DMS53 (cell line): ENCODE measurements around the gene OBI1.

Experiments
- DNase-seq: peaks from one replicate; lab custom pipeline; 2025; lab: John Stamatoyannopoulos, UW

OBI1 gene

DNA sequence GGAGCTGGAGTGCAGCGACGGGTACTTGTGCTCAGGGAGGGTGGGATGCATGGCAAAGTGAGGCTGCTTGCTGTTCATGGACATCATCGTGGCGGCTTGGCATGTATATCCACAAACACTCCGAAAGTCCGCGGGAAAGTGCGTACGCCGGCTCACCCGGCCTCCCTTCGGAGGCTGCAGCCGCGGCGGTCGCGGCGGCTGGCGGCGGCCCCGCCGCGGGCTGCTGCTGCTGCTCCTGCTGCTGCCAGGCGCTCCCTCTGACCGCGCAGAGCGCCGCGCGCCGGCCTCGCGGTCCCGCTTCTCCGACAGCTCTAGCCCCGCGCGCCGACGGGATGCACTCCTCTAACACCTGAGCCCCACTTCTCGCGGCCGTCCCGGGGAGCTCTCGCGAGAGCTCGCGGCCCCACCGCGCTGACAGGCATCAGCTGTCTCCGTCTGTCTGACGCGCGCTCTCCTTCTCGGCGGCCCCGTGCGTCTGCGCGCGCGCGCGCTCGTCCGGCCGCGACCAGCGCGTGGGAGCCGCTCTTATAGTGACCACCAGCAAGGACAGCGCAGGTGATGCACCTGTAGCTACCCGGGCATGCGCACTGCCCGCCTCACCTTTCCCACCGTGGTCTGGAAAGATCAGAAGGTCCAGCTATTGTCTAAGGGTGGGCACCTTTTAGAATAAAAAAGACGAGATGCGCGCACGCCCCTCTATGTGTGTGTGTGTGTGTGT is 55.6 kb downstream of the OBI1 start, which contains the start of gene POU4F1:
TSS of gene POU4F1 (minus strand) at position 313 of the 718 bp plus-strand sequence. CDS start at position 87, 226 bp downstream.
- peak; percentile 91 for DNase-seq

DNA sequence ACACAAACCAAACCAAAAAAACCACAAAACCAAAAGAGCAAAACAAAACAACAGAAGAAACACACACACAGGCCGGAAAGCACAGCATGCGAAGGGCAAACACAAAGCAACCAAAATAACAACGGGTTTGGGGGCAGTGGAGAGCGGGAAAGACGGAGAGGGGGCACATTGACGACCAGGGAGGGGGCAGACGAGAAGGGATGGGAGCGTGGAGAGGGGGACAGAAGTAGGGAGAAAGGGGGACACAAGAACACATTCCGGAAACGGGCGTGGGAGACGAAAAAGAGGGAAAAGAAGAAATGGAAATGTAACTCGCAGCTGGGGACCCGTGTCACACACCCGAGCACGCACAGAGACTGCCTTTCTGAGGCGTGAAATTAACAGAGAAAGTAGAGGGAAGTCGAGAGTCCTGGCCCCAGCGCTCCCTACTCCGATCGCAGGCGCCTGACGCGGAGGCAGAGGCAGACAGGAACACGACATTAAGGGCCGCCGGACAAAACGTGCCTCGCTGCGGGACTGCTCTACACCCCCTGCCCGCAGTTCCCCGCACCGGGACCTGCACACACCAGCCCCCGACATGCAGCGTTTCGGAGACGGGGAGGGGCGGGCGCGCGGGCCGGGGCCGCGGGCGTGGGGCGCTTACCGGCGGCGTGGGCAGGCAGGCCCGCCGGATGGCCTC is 56.3 kb downstream of the OBI1 start:
- peak; percentile 51 for DNase-seq

DNA sequence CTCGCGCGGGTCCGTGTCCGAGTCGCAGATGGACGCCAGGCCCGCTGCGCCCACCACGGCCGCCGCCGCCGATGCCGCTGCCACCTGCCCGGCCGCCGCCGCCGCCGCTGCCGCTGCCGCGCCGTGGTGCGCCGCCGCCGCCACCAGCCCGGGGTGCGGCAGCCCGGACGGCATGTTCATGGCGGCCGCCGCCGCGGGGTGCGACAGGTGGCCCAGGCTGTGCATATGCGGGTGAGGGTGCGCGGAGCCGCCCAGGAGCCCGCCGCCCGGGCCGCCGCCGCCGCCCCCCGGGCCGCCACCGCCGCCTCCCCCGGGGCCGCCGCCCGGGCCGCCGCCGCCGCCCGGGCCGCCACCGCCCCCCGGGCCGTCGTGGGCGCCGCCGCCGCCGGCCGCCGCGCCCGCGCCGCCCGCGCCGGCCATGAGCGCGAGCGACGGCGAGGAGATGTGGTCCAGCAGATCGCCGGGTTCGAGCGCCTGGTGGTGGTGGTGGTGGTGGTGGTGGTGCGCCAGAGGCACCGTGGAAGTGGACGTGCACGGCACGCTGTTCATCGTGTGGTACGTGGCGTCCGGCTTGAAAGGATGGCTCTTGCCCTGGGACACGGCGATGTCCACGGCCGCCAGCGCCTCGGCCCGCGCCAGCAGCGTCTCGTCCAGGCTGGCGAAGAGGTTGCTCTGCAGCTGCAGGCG is 56.9 kb downstream of the OBI1 start:
- peak; percentile 41 for DNase-seq

DNA sequence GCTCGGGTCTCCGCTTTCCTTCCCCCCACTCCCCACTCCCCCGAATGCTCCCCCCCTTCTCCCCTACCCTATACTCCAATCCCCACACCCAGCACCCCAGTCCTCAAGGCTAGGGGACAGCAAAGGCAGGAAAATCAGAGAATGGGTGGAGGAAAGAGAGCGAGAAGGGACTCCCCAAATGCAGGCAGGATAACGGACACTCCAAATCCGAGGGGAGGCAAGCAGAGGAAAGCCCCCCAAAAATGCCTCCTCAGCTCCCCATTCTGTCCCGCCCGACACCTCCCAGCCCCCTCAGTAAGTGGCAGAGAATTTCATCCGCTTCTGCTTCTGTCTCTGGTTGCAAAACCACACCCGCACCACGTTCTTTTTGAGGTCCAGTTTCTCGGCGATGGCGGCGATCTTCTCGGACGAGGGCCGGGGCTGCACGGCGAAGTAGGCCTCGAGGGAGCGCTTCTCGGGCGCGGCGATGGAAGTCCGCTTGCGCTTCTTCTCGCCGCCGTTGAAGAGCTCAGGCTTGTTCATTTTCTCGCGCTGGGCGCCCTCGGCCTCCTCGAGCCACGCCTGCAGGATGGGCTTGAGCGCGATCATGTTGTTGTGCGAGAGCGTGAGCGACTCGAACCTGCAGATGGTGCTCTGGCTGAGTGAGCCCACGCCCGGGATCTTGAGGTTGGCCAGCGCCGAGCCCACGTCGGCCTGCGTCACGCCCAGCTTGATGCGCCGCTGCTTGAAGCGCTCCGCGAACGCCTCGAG is 57.7 kb downstream of the OBI1 start:
- DNase-seq, result peak; percentile 41

DNA sequence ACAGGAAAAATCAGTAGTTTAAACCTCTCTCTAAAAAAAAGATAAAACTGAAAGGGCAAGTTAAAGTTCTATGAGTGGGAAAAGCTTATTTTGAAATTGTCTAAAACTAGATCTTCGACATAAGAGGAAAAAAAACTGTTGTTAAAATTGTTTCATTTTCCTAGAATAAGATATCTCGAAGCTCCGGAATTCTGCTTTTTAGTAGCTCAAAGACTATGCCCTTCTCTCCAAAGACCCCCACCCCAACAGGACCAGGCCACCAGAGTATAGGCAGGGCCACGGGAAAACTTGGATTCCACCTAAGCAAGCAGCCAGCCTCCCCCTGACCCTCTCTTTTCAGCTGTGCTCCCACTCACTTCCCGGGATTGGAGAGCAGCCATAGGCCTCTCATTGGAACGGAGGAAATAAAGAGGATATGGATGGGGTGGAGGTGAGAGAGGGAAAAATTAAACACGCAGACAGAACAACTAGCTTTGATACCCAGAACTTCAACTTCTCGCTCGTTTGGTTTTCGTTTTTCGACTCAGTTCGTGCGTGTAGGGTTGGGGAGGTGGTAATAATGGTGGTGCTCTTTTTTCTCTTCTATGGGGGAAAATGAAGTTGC is 58.6 kb downstream of the OBI1 start:
- DNase-seq, result no peak

DNA sequence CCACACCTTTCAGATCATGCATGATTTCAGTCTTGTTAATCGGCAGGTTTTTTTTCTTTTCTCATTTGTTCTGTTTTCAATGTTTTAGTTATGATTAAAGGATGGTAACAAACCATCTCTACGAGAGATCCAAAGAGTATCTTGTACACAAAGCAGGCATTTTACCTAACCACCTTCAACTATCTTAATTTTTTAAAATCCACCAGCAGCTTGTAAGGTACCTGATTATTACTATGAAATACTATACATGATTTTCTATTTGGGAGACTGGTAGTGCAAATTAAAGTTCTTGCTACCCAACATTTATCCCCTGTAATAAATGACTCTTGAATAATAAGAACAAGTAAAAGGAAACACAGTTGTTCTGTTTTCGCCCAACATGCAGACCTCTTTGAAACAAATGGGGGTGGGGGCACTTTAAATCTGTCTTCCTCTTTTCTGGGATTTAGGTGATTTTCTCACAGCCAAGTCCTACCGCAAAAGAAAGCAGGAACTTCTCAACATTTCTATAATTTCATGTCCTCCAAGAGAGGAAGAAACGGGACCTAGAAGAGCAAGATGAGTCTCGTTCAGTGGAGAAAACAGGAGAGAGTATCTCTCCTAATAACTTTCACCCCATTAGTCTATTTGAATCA is 59.2 kb downstream of the OBI1 start:
- no peak for DNase-seq

DNA sequence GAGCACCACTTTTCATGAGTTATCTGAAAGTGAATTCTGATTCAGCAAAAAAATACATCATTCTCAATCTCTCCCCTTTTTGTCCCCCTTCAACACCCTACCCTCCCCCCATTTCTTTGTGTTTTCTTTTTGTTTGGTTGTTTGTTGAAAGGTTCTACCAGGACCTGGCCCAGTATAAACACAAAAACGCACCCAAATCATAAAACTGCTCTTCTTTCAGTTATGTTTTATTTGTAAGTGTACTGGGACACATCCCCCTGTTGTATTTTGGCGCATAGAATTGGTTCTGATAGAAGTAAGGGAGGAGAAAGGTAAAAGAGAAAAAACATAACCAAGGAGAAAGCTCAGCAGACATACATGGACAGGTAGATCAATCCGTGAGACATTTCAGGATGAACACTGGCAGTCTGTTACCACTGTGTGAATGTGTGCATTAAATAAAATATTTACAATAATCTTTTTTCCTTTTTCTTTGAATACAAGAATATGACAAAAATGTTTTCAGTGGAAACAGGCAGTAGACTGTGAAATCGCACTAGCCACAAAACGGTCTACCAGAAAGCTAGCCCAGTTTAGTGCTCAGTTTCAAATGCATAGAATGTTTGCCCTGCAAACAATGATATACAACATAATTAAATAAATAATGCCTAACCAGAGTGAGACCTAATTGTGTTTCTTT is 59.9 kb downstream of the OBI1 start:
- DNase-seq, result no peak

DNA sequence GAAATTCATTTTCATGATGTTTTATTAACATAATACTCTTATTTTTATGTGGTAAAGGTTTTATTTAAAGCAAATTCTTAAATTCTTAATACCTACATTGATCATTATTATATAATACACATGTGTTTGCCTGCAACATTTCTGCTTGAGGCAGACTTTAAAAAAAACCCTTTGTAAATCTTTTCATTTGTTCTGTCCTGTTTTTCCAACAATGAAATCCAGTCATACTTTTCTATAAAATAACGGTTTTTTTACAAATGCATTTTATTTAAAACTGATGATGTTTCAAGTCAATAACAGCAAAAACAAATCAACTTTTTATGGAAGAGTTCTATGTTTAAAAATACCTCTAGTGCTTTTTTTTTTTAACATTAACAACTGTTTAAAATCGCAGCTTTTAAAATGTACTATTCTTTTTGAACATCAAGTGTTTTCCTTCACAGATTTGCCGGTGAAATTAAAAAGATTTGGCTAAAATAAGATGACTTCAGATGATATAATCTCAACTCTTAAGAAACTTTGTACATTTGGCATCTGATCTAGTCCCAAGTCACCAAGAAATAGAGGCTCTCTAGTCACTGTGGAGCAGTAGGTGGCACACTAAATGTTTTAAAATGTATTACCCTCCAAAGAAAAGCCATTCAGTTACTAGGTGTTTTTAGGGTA is 60.7 kb downstream of the OBI1 start:
- no peak for DNase-seq

DNA sequence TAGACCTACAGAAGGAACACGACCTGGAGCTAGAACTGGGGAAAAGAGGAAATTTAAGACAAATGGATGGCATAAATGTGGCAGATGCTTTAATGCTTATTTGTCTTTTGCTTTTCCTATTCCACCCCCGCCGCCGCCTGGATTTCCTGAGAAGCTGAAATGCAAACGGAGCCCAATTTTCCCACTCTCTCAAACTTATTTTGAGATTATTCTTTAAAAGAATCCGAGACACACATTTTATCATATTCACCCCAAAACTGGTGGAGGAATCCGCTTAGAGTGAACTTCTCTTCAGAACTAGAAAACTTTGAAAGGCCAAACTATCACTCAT is 61.4 kb downstream of the OBI1 start:
- no peak for DNase-seq

DNA sequence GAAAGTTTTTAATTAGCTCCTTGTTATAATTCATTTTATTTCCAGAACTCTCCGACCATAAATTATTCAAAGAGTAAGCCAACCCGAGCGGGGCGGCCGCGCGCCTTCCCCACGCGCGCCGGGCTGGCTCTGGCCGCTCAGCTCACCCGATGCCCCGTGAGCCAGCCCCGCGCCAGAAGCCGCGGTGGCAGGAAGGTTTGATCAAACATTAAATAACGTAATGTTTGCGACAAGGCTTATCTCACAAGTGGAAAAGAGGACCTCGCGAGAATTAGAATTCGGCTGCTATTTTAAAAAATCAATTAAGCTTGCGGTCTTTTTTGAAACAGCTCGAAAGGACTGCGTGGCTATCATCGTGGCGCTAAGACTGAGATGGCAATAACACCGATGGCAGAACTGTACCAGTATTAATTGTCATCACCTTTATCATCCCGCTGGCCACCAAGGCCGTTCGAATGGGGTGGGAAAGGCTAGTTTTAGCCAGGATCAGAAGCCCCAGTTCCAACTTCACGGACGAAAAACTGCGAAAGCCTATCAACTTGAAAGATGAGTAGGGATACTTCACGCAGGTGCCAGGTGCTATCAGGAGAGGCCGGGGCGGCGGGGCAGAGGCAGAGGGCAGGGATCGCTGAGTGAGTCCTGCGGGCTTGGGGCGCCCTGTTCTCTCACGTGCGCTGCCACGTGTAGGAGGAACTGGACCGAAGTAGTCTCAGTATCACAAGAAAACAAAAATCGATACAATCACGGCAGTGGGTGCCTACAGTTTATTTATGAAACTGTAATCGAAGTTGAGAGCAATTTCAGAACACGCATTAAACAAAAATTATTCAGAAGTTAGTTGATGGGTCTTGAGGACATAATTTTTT is 62.0 kb downstream of the OBI1 start:
- peak; percentile 58 for DNase-seq

DNA sequence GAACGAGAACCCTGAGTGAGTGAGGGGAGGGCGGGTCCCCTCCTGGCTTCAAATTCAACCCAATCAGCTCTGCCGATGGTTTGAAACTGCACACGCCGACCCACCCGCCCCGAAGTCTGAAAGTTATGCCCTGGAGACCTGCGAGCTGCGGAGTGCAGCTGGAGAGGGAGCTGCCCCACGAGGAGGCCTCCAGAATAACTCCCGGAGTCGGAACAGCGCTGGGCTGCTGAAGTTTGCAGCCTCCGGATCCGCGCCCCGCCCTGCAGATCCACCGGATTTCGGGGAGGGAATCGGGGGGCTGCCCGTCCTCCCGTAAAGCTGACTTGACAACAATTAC is 62.6 kb downstream of the OBI1 start:
- peak; percentile 48 for DNase-seq

DNA sequence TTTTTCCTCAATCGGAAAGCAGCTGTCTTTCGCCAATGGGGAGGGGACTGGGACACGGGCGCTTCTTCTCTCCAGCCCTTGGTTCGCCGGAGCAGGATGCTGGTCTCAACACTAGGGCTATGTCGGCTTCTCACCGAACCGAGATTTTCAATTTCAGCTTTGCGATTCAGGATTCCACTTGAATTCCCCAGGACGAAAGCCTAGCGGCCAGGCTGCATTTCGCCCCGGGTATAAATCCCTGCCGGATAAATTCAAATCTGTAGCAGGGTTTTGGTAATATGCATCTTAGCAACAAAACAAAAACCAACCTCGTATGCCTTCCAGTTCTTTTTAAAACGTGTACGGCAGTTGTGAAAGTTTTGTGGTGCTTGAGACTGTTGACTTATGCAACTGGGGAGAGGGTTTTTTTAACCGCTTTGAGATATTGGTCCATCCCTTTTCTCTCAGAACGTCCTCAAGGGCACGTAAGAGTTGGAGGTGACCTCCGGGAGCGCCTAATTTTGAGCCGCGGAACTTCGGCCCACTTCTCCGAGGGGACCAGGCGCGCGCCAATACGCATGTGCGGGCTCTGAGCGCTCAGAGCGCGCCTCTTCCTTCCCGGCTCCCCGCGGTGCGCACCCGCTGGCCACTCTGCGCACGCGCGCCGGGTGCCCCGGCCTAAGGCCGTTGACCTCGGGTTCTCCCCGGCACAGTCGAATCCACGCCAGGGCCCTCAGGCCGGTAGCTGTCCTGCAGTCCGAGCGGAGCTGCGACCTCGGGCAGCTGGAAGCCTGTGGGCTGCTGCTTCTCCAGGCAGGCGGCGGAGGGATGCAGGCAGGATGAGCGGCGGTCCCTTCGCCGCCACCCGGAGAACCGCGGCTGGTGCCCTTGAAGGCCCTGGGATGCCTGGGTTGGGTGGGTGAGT is 63.2 kb downstream of the OBI1 start:
- peak; percentile 70 for DNase-seq

DNA sequence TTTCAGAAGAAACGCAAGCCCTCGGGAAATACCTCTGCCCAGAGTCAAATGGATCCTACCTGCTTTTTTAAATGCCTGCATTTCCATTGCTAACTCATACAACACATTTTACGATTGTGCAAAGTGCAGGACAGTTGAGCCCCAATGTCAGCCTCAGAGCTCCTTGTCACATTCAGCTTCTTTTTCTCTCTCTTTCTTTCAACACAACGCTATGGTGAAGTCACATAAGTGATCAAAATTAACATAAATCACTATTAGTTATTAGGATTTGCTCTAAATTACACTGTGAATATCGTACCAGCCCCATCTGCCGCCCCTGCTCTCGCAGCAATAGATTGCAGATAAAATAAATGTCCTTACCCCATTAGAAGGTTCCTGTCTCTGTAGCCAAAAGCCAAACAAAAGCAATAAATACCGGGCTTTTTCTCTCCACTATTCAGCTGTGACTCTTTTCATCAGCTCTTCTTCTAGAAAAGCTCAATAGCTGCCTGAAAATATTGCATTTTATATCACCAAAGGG is 64.4 kb downstream of the OBI1 start:
- no peak for DNase-seq

DNA sequence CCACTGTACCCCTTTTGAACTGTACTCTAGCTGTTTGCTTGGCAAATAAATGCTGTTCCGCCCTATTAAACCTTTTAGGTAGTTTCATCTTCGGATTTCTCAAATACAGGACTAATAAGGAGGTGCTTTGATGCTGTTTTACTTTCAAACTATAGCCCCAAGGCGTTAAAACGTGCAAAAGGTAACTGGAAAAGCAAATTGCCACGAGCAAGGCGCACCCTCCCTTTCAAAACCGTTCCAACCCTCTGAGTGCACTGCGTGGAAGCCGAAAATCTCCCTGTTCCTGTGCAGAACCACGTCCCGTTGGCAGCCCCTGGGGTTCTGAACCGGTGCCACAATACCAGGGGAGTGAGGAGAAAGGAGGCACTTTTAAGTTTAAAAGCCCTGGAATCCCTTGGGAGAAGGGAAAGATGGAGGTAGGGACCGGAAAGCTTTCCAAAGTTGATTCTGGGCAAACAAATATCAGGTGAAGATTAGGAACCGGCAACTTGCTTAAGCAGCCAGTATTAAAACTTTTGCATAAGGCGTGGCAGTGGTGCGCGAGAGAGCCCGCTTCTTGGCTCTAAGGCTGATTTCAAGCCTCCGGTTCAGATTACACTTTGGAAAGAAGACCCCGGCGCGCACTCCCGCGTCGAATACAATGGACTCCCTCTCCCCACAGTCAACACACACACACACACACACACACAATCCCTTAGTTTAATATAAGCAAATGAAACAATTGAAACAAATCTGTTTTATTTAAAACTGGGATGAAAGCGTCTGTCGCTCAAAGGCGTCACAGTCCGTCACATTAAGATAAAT is 65.1 kb downstream of the OBI1 start:
- peak; percentile 7 for DNase-seq

DNA sequence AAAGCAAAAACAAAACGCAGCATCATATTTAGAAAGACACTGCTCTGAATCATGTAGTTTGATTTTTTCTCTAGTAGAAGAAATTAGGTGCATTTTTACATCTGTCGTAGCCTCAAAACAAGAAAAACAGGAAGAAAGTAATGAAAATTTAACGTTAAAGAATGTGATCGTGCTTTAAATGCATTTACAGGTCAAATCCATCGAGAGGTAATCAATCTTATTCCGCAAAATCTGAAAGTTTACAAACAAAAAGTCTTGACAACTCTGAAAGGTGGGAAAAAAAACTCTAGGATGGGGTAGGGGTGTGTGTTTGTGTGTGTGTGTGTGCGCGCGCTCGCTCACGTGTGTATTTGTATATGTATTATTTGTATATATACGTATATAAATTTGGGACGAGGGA is 65.8 kb downstream of the OBI1 start:
- no peak for DNase-seq

DNA sequence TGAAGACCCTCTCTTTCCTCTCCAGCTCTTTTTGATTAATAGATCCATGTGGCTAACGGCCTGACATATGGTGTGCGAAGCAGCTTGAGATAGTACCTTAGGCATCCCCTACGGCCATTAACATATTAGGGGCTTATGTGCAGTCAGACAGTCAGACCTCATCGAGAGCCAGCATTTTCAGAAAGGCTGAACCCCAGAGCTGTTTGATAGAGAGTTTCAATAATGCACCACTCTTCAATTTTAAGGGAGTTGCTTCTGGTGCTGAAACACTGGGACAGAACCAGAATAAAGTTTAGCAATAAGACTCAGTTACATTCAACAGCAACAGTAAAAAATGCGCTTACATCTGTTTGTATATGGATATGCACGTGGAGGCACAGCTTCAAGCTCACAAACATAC is 66.4 kb downstream of the OBI1 start:
- no peak for DNase-seq

DNA sequence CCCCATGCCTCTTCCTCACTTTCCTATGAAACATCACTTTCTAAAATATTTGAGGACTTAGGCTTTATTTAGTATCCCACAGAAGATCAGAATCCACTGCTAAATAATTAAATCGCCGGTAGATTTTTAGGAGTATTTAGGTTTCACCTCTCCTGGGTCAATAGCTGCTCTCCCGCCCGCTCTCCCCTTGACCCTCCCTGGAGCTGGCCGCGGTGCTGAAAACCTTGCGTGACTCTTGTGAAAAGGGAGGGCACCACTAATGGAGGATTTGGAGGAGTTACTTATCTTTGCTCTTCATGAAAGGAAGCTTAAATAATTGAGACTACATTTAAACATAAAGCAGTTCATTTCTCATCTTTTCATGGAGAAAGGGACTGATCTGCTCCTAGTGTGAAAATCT is 69.7 kb downstream of the OBI1 start:
- peak; percentile 1 for DNase-seq
